ENCODE data around the gene KNDC1.

The KNDC1 gene

DNA sequence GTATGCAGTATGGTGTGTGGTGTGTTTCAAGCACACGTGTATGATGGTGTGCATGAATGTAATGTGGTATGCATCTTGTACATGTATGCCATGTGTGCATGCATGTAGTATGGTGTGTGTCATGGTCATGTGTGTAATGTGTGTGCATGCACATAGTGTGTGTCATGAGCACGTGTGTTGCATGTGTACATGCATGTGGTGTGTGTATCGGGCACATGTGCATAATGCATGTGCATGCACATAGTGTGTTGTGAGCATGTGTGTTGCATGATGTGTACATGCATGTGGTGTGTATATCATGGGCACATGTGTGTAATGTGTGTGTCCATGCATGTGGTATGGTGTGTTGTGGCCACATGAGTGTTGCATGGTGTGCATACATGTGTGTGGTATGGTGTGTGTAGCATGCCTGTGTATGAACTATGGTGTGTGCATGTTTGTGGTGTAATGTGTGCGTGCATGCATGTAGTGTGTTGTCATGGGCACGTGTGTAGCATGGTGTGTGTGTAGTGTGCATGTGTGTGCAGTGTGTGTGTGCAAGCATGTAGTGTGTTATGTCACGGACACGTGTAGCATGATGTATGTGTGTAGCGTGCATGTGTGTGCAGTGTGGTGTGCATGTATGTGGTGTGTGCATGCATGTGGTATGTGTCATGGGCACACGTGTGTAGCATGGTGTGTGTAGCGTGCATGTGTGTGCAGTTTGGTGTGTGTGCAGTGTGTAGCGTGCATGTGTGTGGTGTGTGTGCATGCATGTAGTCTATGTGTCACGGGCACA lies 17.6 kb downstream of the KNDC1 start:
- DNase-seq: no peak

DNA sequence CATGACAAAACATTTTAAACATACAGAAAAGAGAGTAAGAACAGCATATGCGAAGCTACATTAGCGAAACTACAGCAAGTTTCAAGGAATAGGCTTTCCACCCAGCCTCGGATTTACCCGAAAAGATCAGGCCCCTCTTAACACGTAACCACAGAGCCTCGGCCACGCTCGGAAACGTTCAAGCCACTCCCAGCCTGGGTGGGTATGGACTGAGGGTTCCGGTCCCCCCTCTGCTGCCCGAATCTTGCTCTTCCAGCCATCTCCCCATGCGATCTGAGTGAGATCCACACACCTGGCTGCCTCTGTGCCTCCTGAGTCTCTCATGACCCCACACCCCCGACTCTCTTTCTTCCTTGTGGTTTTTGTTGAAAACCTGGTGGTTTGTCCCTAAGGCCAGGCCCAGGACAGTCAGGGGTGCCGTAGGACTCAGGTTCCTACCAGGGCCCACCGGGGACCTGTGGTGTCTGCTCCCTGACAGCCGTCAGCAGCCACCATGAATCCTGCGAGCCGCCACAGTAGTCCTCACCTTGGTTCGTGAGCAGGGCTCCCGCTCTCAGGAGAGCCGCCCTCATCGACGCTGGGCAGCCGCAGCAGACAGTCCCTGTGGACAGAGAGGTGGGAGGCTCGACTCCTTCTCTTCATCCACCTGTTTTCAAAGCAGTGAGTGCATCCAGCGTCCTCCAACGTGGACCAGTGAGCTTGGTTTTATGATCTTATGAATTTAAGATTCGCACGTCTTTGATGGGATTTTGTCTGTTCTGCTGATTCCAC lies 18.5 kb downstream of the KNDC1 start:
- no peak for DNase-seq

- DNase-seq: no peak
Observed at GRCh38 chr10:133179128-133179520, 19.1 kb downstream of the KNDC1 start.

GRCh38 chr10:133179651-133180050 lies 19.6 kb downstream of the KNDC1 start:
- no peak for DNase-seq

DNA sequence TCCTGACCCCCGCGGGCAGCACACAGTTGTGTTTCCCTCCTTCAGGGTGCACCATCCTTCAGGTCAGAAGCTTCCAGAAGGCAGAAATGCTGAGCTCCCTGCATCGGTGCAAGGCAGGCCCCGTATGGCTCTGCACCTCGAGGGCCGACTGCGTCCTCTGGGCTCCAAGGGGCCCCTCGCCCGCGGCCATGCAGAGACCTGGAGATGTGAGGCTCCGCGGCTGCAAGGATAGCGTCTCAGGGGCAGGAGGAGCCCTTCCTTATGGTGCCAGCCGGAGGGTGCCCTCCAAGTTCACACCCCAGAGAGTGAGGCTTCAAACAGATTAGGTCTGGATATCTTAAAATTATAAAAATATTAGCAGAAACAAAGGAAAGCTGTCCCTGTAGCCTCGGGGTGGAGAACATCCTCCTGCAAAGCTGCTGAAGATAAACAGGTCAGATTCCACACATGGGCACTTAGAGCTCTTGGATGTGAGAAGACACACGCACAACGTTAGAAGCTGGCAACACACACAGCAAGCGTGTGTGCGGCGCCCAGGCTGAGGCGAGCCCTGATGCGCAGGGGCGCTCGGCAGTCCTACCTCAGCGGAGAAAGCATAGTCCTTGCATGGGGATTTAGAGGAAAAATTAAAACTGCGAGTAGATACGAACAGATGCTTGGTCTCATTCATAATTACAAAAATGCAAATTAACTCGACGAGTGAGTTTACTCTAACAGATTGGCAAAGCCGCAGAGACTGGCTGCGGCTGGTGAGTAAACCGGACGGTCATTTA lies 20.4 kb downstream of the KNDC1 start:
- DNase-seq: no peak

DNA sequence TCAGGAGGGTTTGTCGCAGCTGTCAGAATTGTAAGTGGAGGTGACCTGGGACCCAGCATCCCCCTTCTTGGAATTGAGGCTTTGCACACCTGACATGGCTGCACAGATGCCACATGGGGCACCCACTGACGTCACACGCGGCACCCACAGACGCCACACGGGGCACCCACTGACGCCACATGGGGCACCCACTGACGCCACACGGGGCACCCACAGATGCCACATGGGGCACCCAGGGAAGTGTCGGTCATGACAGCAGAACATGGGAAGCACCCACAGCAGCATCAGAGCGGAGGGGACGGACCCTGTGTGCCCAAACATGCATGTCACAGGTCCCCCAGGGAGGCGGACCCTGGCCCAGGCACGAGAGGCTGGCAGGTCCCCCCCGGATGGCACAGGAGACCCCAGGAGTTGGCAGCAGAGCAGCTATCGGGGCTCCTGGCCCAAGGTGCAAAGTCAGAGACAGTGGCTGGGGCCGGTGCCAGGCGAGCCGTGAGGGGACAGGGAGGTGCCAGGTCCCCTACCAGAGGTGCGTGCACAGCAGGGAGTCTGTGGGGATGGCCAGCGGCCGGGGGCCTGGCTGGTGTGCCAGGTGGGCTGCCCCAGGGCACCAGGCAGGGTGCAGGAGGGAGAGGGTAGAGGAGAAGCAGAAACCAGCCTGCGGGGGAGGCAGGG lies 21.1 kb downstream of the KNDC1 start:
- no peak for DNase-seq

DNA sequence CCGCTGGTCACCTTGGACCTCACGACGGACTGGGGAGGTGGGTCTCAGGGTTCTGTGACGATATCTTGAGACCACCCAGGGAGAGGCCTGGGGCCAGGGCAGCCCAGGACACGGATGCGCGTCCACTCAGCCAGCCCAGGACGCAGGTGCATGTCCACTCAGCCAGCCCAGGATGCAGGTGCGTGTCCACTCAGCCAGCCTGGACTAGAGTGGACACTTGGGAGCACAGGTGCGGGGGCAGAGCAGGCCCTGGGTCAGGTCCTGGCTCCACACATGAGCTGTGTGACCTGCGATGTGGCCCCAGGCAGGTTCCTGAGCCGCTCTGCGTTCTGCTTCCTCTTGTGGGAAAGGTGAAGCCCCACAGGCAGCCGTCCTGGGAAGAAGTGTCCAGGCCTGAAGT lies 22.2 kb downstream of the KNDC1 start:
- no peak for DNase-seq

DNA sequence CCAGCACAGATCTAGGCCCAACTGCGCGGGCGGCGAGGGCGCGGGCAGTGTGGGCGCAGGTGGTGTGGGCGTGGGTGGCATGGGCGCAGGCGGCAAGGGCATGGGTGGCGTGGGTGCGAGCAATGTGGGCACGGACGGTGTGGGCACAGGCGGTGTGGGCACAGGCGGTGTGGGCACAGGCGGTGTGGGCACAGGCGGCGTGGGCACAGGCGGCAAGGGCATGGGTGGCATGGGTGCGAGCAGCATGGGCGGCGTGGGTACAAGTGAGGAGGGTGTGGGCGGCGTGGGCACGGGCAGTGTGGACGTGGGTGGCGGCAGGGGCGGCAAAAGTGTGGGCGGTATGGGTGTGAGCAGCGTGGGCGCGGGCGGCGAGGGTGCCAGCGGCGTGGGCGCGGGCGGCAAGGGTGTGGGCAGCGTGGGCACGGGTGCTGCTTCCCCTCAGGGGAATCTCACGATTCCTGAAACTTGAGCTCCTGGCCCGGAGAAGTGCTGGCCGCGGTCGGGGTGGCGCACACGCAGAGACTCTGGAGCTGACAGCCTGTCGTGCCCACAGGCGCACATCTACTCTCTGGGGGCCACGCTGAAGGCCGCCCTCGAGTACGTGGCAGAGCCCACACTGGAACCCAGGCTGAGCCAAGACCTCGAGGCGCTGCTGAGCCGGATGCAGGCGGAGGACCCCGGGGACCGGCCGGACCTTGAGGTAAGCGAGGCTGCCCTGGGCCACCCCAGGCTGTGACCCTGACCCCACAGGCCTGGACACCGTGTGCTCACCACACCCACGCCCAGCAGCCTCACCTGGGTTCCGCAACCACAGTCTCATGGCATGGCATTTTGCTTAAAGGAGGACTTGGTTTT lies 23.0 kb downstream of the KNDC1 start:
- no peak for DNase-seq

- no peak for DNase-seq
Observed at GRCh38 chr10:133183646-133184378, 23.8 kb downstream of the KNDC1 start.

DNA sequence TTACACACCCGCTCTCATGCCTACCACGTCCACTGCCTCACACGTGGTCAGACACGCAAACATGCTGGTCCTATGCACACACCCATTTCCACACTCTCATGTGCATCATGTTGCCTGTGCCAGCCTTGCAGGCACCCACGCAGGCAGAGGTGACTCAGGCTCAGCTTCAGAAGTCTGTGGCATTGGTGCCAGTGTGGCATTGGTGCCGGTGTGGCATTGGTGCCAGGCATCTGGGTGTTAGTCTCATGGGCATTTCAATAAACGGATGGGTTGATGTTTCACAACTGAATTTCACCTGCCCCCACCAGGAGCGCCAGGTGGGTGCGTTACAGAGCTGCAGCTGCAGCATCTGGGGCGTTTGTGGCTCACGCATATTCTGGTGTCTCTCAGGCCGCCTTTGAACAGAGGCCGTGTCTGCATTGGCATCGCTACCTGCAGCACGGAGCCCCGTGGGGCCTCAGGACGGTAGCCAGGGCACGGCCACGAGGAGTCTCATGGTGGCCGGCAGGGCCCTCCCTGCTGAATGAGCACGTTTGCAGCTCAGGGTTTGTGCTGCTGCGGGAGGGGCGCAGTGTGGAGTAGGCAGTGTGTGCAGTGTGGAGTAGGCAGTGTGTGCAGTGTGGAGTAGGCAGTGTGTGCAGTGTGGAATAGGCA lies 24.7 kb downstream of the KNDC1 start:
- no peak for DNase-seq

DNA sequence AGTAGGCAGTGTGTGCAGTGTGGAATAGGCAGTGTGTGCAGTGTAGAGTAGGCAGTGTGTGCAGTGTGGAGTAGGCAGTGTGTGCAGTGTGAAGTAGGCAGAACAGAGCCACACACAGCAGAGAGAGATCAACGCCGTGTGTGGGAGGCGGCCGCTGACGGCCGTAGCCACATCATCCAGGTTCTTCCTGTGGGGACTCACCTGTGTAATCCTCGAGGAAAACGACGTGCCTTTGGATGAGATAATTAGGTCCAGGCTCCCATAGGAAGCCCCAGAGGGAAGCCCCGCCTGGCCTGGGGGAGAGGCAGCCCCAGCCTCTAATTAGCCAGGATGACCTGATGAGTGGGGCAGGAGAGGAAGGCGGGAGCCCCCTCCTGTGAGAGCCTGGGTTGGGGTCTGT lies 25.4 kb downstream of the KNDC1 start:
- no peak for DNase-seq

DNA sequence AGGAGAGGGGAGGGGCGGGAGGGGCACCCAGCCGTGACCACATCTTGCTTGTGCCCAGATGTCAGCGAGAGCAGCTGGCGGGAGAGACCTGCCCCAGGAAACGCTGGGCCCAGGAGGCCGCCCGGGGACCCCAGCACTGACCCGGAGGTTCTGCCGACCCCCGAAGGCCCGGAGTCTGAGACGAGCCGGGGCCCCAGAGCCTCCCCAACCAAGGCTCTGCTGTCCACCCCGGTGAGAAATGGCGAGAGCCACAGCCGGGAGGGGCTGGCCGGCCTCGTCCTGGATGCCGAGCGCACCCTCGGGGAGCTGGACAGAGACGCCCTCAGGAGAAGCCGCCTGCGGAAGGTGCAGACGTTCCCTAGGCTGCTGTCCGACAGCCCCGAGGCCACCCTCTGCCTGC lies 25.9 kb downstream of the KNDC1 start:
- DNase-seq: no peak

DNA sequence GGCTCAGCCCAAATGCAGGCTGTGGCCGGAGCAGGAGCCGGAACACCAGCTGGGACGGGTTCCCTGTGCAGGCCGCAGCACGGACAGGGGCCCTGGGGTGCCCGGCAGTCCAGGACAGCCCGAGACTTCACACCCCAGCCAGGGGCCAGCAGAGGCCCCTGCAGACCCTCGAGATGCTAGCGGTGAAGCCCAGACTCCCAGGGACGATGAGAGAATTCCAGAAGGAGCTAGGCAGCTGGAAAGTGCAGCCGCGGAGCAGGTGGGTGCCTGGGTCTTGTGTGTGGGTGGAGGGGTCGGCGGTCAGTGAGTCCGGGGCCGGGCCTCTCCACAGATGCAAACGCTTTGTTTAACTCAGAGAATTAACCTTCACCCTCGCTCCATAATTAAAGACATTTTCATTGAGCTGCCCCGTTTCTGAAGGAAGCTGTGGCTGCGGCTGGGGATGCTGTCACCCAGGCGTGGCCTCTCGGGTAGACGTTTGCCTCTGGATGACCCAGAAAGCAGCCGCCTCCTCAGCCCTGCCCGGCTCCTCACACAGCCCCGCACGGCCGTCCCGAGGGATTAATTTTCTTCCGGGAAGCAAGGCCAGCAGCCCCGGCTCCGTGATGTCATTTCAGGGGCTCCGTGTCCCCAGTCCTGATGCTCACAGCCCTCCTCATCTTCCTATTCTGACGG lies 26.5 kb downstream of the KNDC1 start:
- no peak for DNase-seq

DNA sequence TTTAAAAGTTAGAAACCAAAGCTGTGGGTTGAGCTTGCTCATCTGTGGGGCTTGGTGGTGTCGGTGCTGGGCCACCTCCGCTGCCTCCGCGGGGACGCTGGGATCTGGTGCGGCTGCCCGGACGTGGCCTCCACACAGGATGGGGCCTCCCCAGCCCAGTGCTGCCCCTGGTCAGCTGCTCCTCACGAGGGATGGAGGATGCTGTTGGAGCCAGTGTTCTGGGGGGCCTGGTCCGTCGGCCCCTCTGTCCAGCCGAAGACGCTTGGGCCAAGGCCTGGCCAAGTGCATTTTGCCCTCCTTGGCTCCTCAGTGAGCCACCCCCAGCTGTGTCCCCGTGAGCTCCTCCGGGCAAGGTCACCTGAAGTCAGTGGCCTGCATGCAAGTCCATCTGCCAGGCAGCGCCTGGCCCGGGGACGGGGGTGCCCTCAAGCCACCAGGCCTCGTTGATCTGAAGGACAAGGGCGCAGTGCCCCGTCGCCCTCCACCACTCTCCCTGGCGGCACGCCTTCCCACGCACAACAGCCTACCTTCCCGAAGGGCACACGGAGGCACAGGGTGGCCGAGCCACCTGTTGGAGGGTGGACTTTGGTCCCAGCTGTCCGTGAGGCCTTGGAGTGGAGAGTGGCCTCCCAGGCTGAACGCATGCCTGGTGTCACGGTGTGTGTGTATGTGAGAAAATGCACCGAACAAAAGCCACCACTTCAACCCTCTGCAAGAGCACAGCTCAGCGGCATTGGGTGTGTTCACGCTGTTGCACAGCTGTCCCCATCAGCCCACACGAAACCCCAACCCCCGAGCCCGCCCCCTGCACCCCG lies 27.3 kb downstream of the KNDC1 start:
- no peak for DNase-seq

GRCh38 chr10:133187906-133188681 lies 28.1 kb downstream of the KNDC1 start:
- DNase-seq: no peak

- no peak for DNase-seq
Observed at GRCh38 chr10:133189256-133189655, 29.2 kb downstream of the KNDC1 start.

- DNase-seq: no peak
Observed at GRCh38 chr10:133189726-133190125, 29.7 kb downstream of the KNDC1 start.

Data from hypothalamus (tissue), 51 donors.